SJCRH30 (cell line): ENCODE data around the gene TGFBR1. TPM values are rescaled to one million over a fixed set of nuclear protein-coding genes. Genes with fewer than 3 reads are reported as not detected.

Experiments used
- DNase-seq, 2 experiments: peaks; one replicate each; pipeline ENCODE4 v3.0.0-alpha.2; 2015 to 2020
- H3K27ac ChIP-seq: fragments of 250-450 bp; sonication (Bioruptor Pico); 2 replicates; pipeline ENCODE4 v1.5.1; 2020; ENCODE audit warnings: mild to moderate bottlenecking, moderate library complexity
- H3K27me3 ChIP-seq: fragments of 250-450 bp; sonication (Bioruptor Pico); 2 replicates; pipeline ENCODE4 v1.5.1; 2020; ENCODE audit warnings: mild to moderate bottlenecking, moderate library complexity
- H3K36me3 ChIP-seq: fragments of 250-450 bp; sonication (Bioruptor Pico); 2 replicates; pipeline ENCODE4 v1.5.1; 2020; ENCODE audit warnings: mild to moderate bottlenecking, moderate library complexity
- H3K4me1 ChIP-seq: fragments of 250-450 bp; sonication (Bioruptor Pico); 2 replicates; pipeline ENCODE4 v1.5.1; 2020; ENCODE audit warnings: mild to moderate bottlenecking, moderate library complexity
- H3K4me3 ChIP-seq: fragments of 250-450 bp; sonication (Bioruptor Pico); 2 replicates; pipeline ENCODE4 v1.5.1; 2020; ENCODE audit warnings: mild to moderate bottlenecking, moderate library complexity
- H3K9me3 ChIP-seq: fragments of 250-450 bp; sonication (Bioruptor Pico); replicated peaks from 2 replicates; pipeline ENCODE4 v1.5.1; 2020; ENCODE audit warnings: mild to moderate bottlenecking, moderate library complexity
- total RNA-seq: library from RNA; depleted of rRNA; stranded (reverse); fragments of >200 nt; shearing (Covaris generic); gene quantifications from 2 replicates; pipeline ENCODE4 v1.2.3, GENCODE V29; 2014; rRNA removed

The TGFBR1 gene
- 85.0 and 97.4 TPM in 2 replicates for total RNA-seq

GRCh38 chr9:99104459-99105151 is at the start of gene TGFBR1:
TSS of gene TGFBR1 (plus strand) at chr9:99105113. CDS start at chr9:99105206, 93 bp downstream.
- no peaks in the 10 kb centered on the region for H3K27me3 ChIP-seq

GRCh38 chr9:99055384-99055783 is 49.5 kb upstream of the TGFBR1 start:
- no peak for DNase-seq
- Histone ChIP-seq H3K27ac (peak overlapping the region; percentile 20), H3K27me3 (no peaks in the 10 kb centered on the region), H3K4me3 (no peak overlapping the region), H3K9me3 (no peaks in the 10 kb centered on the region), H3K4me1 (peaks cover 78% of the 10 kb centered on the region), H3K36me3 (no peaks in the 10 kb centered on the region)

More at GRCh38 chr9:99104459-99105151, at the start of gene TGFBR1:
- H3K36me3 ChIP-seq: 0 out of 2 replicates have a peak, but pooled peaks cover 2% of the 10 kb centered on the region
- peak within 1 kb of the TSS; percentile 90 for H3K4me3 ChIP-seq
- peak; percentile 94 to 97 for DNase-seq
- H3K4me1 ChIP-seq: 0 out of 2 replicates have a peak, but pooled peaks cover 6% of the 10 kb centered on the region
- peak within 1 kb of the TSS; percentile 66 for H3K27ac ChIP-seq
- H3K9me3 ChIP-seq: no peaks in the 10 kb centered on the region; the same call in 1 of the 2 replicates

GRCh38 chr9:99056186-99056585 is 48.7 kb upstream of the TGFBR1 start:
- H3K27ac ChIP-seq: no peak overlapping the region
- H3K36me3 ChIP-seq: no peaks in the 10 kb centered on the region
- H3K4me1 ChIP-seq: peaks cover 71% of the 10 kb centered on the region
- H3K4me3 ChIP-seq: no peak overlapping the region
- H3K9me3 ChIP-seq: no peaks in the 10 kb centered on the region
- no peaks in the 10 kb centered on the region for H3K27me3 ChIP-seq
- DNase-seq: no peak

GRCh38 chr9:99056886-99057664 is 47.8 kb upstream of the TGFBR1 start:
- Histone ChIP-seq H3K4me3 (no peak overlapping the region), H3K36me3 (no peaks in the 10 kb centered on the region), H3K27me3 (no peaks in the 10 kb centered on the region), H3K9me3 (no peaks in the 10 kb centered on the region), H3K27ac (peak overlapping the region; percentile 82), H3K4me1 (peaks cover 62% of the 10 kb centered on the region)
- peak; percentile 37 to 53 for DNase-seq

GRCh38 chr9:99057665-99058625 is 47.0 kb upstream of the TGFBR1 start:
- Histone ChIP-seq H3K27ac (peak overlapping the region; percentile 82), H3K9me3 (no peaks in the 10 kb centered on the region), H3K36me3 (no peaks in the 10 kb centered on the region), H3K4me1 (peaks cover 56% of the 10 kb centered on the region), H3K4me3 (no peak overlapping the region), H3K27me3 (no peaks in the 10 kb centered on the region)
- peak; percentile 88 to 93 for DNase-seq

GRCh38 chr9:99058964-99059921 is 45.7 kb upstream of the TGFBR1 start:
- Histone ChIP-seq H3K27me3 (no peaks in the 10 kb centered on the region), H3K4me3 (no peak overlapping the region), H3K4me1 (peaks cover 46% of the 10 kb centered on the region), H3K36me3 (no peaks in the 10 kb centered on the region), H3K9me3 (no peaks in the 10 kb centered on the region), H3K27ac (peak overlapping the region; percentile 82)
- no peak for DNase-seq

- no peaks in the 10 kb centered on the region for H3K27me3 ChIP-seq
- H3K4me3 ChIP-seq: no peak overlapping the region
- no peak for DNase-seq
- no peak overlapping the region for H3K27ac ChIP-seq
- H3K36me3 ChIP-seq: no peaks in the 10 kb centered on the region
- peaks cover 32% of the 10 kb centered on the region for H3K4me1 ChIP-seq
- H3K9me3 ChIP-seq: no peaks in the 10 kb centered on the region
Measured at GRCh38 chr9:99060621-99061020, 44.3 kb upstream of the TGFBR1 start.

GRCh38 chr9:99062549-99062948 is 42.4 kb upstream of the TGFBR1 start:
- no peak overlapping the region for H3K4me3 ChIP-seq
- no peaks in the 10 kb centered on the region for H3K27me3 ChIP-seq
- no peak overlapping the region for H3K27ac ChIP-seq
- no peaks in the 10 kb centered on the region for H3K9me3 ChIP-seq
- no peaks in the 10 kb centered on the region for H3K36me3 ChIP-seq
- H3K4me1 ChIP-seq: peaks cover 18% of the 10 kb centered on the region
- DNase-seq: no peak

- no peaks in the 10 kb centered on the region for H3K36me3 ChIP-seq
- H3K27me3 ChIP-seq: no peaks in the 10 kb centered on the region
- no peaks in the 10 kb centered on the region for H3K9me3 ChIP-seq
- H3K4me3 ChIP-seq: no peak overlapping the region
- H3K4me1 ChIP-seq: peaks cover 9% of the 10 kb centered on the region
- DNase-seq: no peak
- no peak overlapping the region for H3K27ac ChIP-seq
Measured at GRCh38 chr9:99063522-99063921, 41.4 kb upstream of the TGFBR1 start.

GRCh38 chr9:99066571-99066970 is 38.3 kb upstream of the TGFBR1 start:
- Histone ChIP-seq H3K4me1 (no peaks in the 10 kb centered on the region), H3K27me3 (no peaks in the 10 kb centered on the region), H3K27ac (no peak overlapping the region), H3K9me3 (no peaks in the 10 kb centered on the region; the same call in 1 of the 2 replicates), H3K36me3 (no peaks in the 10 kb centered on the region), H3K4me3 (no peak overlapping the region)
- DNase-seq: no peak

- H3K36me3 ChIP-seq: no peaks in the 10 kb centered on the region
- peaks cover 6% of the 10 kb centered on the region for H3K4me1 ChIP-seq
- H3K9me3 ChIP-seq: no peaks in the 10 kb centered on the region; the same call in 1 of the 2 replicates
- H3K27ac ChIP-seq: no peak overlapping the region
- H3K27me3 ChIP-seq: no peaks in the 10 kb centered on the region
- H3K4me3 ChIP-seq: no peak overlapping the region
- DNase-seq: no peak
Measured at GRCh38 chr9:99069075-99069474, 35.8 kb upstream of the TGFBR1 start.

GRCh38 chr9:99069546-99069945 is 35.4 kb upstream of the TGFBR1 start:
- Histone ChIP-seq H3K27ac (no peak overlapping the region), H3K4me1 (peaks cover 10% of the 10 kb centered on the region), H3K36me3 (no peaks in the 10 kb centered on the region)

GRCh38 chr9:99070681-99071080 is 34.2 kb upstream of the TGFBR1 start:
- DNase-seq: no peak
- Histone ChIP-seq H3K4me3 (no peak overlapping the region), H3K9me3 (no peaks in the 10 kb centered on the region; the same call in 1 of the 2 replicates), H3K27ac (no peak overlapping the region), H3K4me1 (peaks cover 19% of the 10 kb centered on the region), H3K36me3 (no peaks in the 10 kb centered on the region), H3K27me3 (no peaks in the 10 kb centered on the region)

More at GRCh38 chr9:99069546-99069945, 35.4 kb upstream of the TGFBR1 start:
- no peaks in the 10 kb centered on the region for H3K27me3 ChIP-seq
- DNase-seq: no peak
- no peaks in the 10 kb centered on the region; the same call in 1 of the 2 replicates for H3K9me3 ChIP-seq
- H3K4me3 ChIP-seq: no peak overlapping the region
